Adrenal gland (tissue), 12 donors: ENCODE data around the gene RMND5B. TPM values are rescaled to one million over a fixed set of nuclear protein-coding genes. Genes with fewer than 3 reads are reported as not detected.

ENCODE experiments used
- DNase-seq, 7 donors: peaks; one replicate each; pipeline ENCODE4 v3.0.0-alpha.2; 2019 to 2020
- H3K27ac ChIP-seq, 5 donors: fragments of 200-600 bp; sonication (generic) in 4 of 5; 1 replicate in 3 of 5; 2 replicates in 2 of 5; pipeline versions ENCODE4 v1.5.1 to v1.8.0; 2016 to 2020; ENCODE audit warnings: mild to moderate bottlenecking in 1 of 5
- H3K27me3 ChIP-seq: fragments of 200-600 bp; 2 replicates; pipeline ENCODE4 v1.8.0; 2021
- H3K36me3 ChIP-seq, 2 donors: fragments of 200-600 bp; replicated peaks in 1 of 2; 1 replicate in 1 of 2; 2 replicates in 1 of 2; pipeline versions ENCODE4 v1.5.1 to v1.8.0; 2018 to 2022
- H3K4me1 ChIP-seq, 2 donors: fragments of 200-600 bp; replicated peaks in 1 of 2; 1 replicate in 1 of 2; 2 replicates in 1 of 2; pipeline versions ENCODE4 v1.5.1 to v1.8.0; 2018 to 2021
- H3K4me3 ChIP-seq, 4 donors: fragments of 200-600 bp; sonication (generic) in 3 of 4; one replicate each; pipeline ENCODE4 v1.5.1; 2016 to 2018
- H3K9me3 ChIP-seq, 3 donors: fragments of 200-600 bp; sonication (generic) in 1 of 3; replicated peaks in 1 of 3; 1 replicate in 2 of 3; 2 replicates in 1 of 3; pipeline versions ENCODE4 v1.5.1 to v1.8.0; 2016 to 2021
- POLR2A ChIP-seq, 2 donors: fragments of 450-650 bp; IDR thresholded peaks; one replicate each; pipeline ENCODE4 v1.6.1; 2017; ENCODE audit warnings: antibody characterized with exemption in 2 of 2, mild to moderate bottlenecking in 2 of 2, moderate library complexity in 1 of 2
- WGBS, 4 donors: extraction: QIAGEN DNeasy Blood & Tissue Kit in 2 of 4; methylation state at CpG; one replicate each; pipeline versions ENCODE4 v1.1.5 to v1.1.7; 2013 to 2017; 5-methylcytosine and 5-hydroxymethylcytosine counted together
- intact Hi-C, 2 donors: fragments of 100-400 bp; cut with DNase I; formaldehyde crosslinking; loops; one replicate each; pipeline versions ENCODE4 v1.14.1 to v1.15.0; 2022 to 2023
- polyA plus RNA-seq, 3 donors: library from polyadenylated mRNA; stranded (reverse); fragments of 200-250 nt in 2 of 3; fragments of 350-450 nt in 1 of 3; fragmentation: Illumina TruSeq in 1 of 3; extraction: RNeasy Lipid Tissue Mini Kit (QIAGEN cat#74804) in 1 of 3; gene quantifications; one replicate each; pipeline ENCODE4 v1.2.3, GENCODE V29; 2013 to 2014
- total RNA-seq, 9 donors: library from RNA; depleted of rRNA in 4 of 9; stranded (reverse); fragments of >200 nt in 4 of 9; fragments of 120-200 nt in 1 of 9; fragmentation: NEBNext Ultra II Directional in 1 of 9; extraction: Animal tissue kit (Norgen Biotek cat#: 25700) in 1 of 9; gene quantifications; one replicate each; pipeline versions ENCODE4 v1.1.0 to v1.2.4, GENCODE V29; 2013 to 2023
- TF ChIP-seq, protein P1 (sequence below), 6 experiments: fragments of 450-650 bp in 4 of 6; fragments of 200-600 bp in 2 of 6; sonication (generic) in 1 of 6; IDR thresholded peaks; 1 replicate in 5 of 6; 2 replicates in 1 of 6; pipeline versions ENCODE4 v1.5.1 to v1.8.0; 2016 to 2021; ENCODE audit warnings: antibody characterized with exemption in 6 of 6, mild to moderate bottlenecking in 2 of 6, moderate library complexity in 1 of 6
- donor health status: healthy with polysubstance abuse.
- donor health status: Bipolar disorder and iron deficiency.
- donor health status: DM: yes; HTN: yes; CAD: no.
- donor health status: DM: no; HTN: no; CAD: no.
- donor health status: DM: no; HTN: no; CAD: no.
- donor health status: DM: yes; HTN: yes; CAD: no.

Gene RMND5B
- total and polyA plus RNA-seq, 12 donors = 28.1 to 51.4 (median 37.0) TPM

DNA sequence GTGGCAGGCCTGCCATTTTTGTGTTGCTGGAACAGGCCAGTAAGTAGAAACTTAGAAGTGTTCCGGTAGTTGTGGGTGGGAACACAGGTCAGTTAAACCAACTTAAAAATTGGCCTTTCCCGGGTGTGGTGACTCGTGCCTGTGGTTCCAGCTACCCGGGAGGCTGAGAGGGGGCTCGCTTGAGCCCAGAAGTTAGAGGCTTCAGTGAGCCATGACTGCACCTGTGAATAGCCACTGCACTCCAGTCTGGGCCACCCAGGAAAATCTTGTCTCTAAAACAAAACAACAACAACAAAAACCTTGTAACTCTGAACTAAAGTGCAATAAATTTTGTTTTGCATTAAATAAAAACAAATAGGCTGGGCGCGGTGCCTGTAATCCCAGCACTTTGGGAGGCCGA, 24.3 kb downstream of the RMND5B start:
- Histone ChIP-seq H3K27ac (no peak overlapping the region), H3K4me3 (no peak overlapping the region), H3K36me3 (peaks cover 0 to 13% of the 10 kb centered on the region in 2 donors), H3K4me1 (peaks cover 20 to 27% of the 10 kb centered on the region in 2 donors), H3K9me3 (no peaks in the 10 kb centered on the region), H3K27me3 (no peaks in the 10 kb centered on the region)
- TF ChIP-seq, protein P1, sequence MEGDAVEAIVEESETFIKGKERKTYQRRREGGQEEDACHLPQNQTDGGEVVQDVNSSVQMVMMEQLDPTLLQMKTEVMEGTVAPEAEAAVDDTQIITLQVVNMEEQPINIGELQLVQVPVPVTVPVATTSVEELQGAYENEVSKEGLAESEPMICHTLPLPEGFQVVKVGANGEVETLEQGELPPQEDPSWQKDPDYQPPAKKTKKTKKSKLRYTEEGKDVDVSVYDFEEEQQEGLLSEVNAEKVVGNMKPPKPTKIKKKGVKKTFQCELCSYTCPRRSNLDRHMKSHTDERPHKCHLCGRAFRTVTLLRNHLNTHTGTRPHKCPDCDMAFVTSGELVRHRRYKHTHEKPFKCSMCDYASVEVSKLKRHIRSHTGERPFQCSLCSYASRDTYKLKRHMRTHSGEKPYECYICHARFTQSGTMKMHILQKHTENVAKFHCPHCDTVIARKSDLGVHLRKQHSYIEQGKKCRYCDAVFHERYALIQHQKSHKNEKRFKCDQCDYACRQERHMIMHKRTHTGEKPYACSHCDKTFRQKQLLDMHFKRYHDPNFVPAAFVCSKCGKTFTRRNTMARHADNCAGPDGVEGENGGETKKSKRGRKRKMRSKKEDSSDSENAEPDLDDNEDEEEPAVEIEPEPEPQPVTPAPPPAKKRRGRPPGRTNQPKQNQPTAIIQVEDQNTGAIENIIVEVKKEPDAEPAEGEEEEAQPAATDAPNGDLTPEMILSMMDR (IDR thresholded peaks at IDR 0.05) = no peak
- TF ChIP-seq POLR2A (IDR thresholded peaks at IDR 0.05) = no peak
- no peak for DNase-seq
- intact Hi-C loops = no loop called here
- 67 to 82% (median 78%) methylated on average over 8 of the region's 8 CpGs for WGBS, 4 donors

DNA sequence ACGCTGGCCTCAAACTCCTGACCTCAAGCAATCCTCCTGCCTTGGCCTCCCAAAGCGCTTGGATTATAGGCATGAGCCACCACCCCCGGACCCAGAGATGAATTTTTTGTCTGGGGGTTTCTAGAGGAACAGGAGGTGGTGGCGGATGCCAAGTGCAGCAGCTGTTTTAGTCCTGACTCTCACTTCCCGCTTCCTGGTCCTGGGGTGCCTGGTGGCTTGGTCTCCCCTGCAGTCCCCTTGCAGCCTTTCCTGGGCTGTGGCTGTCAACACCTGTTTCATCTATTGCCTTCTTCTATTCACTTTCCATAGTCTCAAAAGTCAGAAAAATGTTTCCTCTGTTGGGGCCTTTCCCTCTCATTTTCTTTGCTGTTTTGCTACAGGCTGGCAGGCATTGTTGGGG, 29.4 kb downstream of the RMND5B start:
- intact Hi-C loops = no loop called here
- no peak overlapping the region for H3K4me3 ChIP-seq
- no peak for TF ChIP-seq POLR2A (IDR thresholded peaks at IDR 0.05)
- TF ChIP-seq, protein P1 (IDR thresholded peaks at IDR 0.05) = no peak
- H3K36me3 ChIP-seq = no peaks in the 10 kb centered on the region
- H3K27me3 ChIP-seq = peaks cover 13% of the 10 kb centered on the region
- DNase-seq = no peak
- no peak overlapping the region for H3K27ac ChIP-seq
- H3K9me3 ChIP-seq = no peaks in the 10 kb centered on the region
- peaks cover 0 to 3% of the 10 kb centered on the region in 2 donors for H3K4me1 ChIP-seq
- WGBS, 4 donors = 78 to 85% (median 81%) methylated on average over 5 of the region's 5 CpGs

DNA sequence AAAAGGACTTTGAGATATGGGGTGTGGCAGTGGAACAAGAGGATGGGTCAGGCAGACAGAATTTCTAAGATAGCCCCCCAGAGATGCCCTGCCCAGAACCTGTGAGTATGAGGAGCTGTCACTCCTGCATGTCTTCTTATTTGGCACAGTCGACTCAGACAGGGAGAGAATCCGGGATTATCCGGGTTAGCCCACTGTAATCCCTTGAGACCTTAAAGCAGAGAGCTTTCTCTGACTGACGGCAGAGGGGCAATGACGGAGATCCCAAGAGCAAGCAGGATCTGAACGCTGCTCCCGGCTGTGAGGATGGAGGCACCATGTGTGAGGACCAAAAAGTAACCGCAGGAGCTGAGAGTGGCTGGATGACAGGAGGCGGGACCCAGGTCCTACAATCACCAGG, 31.7 kb downstream of the RMND5B start:
- no peak overlapping the region for H3K4me3 ChIP-seq
- intact Hi-C loops = no loop called here
- 63 to 83% (median 75%) methylated on average over 9 of the region's 9 CpGs for WGBS, 4 donors
- H3K36me3 ChIP-seq = no peaks in the 10 kb centered on the region
- H3K9me3 ChIP-seq = no peaks in the 10 kb centered on the region
- peaks cover 23% of the 10 kb centered on the region for H3K27me3 ChIP-seq
- TF ChIP-seq, protein P1 (IDR thresholded peaks at IDR 0.05) = no peak
- TF ChIP-seq POLR2A (IDR thresholded peaks at IDR 0.05) = no peak
- no peak overlapping the region for H3K27ac ChIP-seq
- peaks cover 0 to 3% of the 10 kb centered on the region in 2 donors for H3K4me1 ChIP-seq
- no peak for DNase-seq

DNA sequence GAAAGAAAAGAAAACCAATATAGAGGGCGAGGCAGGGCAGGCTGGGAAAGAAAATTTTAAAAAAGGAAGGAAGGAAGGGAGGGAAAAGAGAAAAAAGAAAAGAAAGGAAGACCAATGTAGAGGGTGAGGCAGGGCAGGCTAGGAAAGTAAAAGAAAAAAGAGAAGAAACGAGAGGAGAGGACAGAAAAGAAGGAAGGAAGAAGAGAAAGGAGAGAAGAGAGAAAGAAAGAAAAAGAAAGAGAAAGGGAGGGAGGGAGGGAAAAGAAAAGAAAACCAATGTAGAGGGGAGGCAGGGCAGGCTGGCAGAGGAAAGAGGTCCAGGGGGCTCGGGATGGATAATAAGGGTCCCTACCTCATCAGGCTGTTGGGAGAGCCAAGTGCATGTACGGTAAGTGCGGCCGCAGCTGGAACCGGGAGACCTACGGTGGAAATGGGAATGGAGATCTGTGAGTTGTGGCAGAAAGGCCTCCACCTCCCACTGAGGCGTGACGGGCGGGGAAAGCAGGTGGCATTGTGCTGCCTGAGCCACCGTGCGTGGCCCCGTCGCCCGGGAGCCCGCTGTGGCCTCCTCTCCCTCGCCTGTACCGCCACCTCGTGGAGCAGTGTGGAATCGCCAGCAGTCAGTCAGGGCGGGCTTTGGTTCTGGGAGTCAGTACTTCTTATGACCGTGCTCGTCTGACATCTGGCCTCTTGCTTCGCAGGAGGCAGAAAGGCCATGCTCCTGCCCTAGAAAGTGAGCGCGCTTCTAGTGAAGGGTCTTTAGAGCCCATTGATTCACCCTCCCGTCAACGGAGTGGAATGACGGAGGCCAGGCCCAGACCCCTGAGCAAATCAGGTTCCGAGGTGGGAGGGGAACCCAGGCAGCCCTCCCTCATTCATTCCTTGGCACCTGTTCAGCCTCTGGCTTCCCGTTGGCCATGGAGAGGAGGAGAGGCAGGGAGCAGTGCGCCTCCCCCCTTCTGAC, 33.2 kb downstream of the RMND5B start:
- intact Hi-C loops = loop anchor here (2.0 kb wide), 1 partner anchor 87 kb away; no protein-coding TSS in a partner anchor
- no peak overlapping the region for H3K27ac ChIP-seq
- no peaks in the 10 kb centered on the region for H3K9me3 ChIP-seq
- H3K27me3 ChIP-seq = peaks cover 23% of the 10 kb centered on the region
- H3K4me3 ChIP-seq = no peak overlapping the region
- TF ChIP-seq, protein P1 (IDR thresholded peaks at IDR 0.05) = peak; percentile 89 to 100 (median 96)
- no peak for TF ChIP-seq POLR2A (IDR thresholded peaks at IDR 0.05)
- peak; percentile 76 to 92 (median 84) for DNase-seq
- WGBS, 4 donors = 8 to 17% (median 12%) methylated on average over 16 to 33 of the region's 33 CpGs
- H3K36me3 ChIP-seq = no peaks in the 10 kb centered on the region
- peaks cover 0 to 3% of the 10 kb centered on the region in 2 donors for H3K4me1 ChIP-seq
